Right cardiac atrium (tissue), 5 donors: Measurements from ENCODE around the gene LSM14A. TPM values are rescaled to one million over a fixed set of nuclear protein-coding genes. Genes with fewer than 3 reads are reported as not detected.

ENCODE experiments used
- ATAC-seq, 2 donors: fragments of 200-7000 bp; cut with Tn5 transposase; one replicate each; pipeline versions ENCODE4 v1.8.0 to v1.9.1; 2020; ENCODE audit warnings: moderate library complexity in 2 of 2, mild to moderate bottlenecking in 1 of 2
- DNase-seq, 3 donors: peaks; one replicate each; pipeline ENCODE4 v3.0.0-alpha.2; 2020
- H3K27ac ChIP-seq: one replicate; pipeline ENCODE4 v1.5.1; 2013; ENCODE audit warnings: mild to moderate bottlenecking, low read length, control low read depth, moderate library complexity
- H3K27me3 ChIP-seq: one replicate; pipeline ENCODE4 v1.6.1; 2013; ENCODE audit not compliant: control insufficient read depth, insufficient read depth
- H3K4me1 ChIP-seq: one replicate; pipeline ENCODE4 v1.6.1; 2013; ENCODE audit warnings: low read length; ENCODE audit not compliant: control insufficient read depth, insufficient read depth
- H3K4me3 ChIP-seq: one replicate; pipeline ENCODE4 v1.5.1; 2013; ENCODE audit warnings: low read length, control low read depth
- H3K9me3 ChIP-seq: one replicate; pipeline ENCODE4 v1.6.1; 2013; ENCODE audit warnings: low read length; ENCODE audit not compliant: control insufficient read depth
- WGBS: extraction: QIAGEN DNeasy Blood & Tissue Kit; methylation state at CpG from one replicate; pipeline ENCODE4 v1.1.7; 2013; 5-methylcytosine and 5-hydroxymethylcytosine counted together
- intact Hi-C, 4 donors: fragments of 100-400 bp; cut with DNase I; formaldehyde crosslinking; loops; one replicate each; pipeline versions ENCODE4 v1.11.0 to v1.14.0; 2022 to 2023
- polyA plus RNA-seq: library from polyadenylated mRNA; stranded (reverse); fragments of 200-250 nt; gene quantifications from one replicate; pipeline ENCODE4 v1.2.3, GENCODE V29; 2013
- total RNA-seq, 4 donors: library from RNA; stranded (reverse); fragmentation: NEBNext Ultra II Directional; extraction: Animal tissue kit (Norgen Biotek cat#: 25700); gene quantifications; one replicate each; pipeline ENCODE4 v1.2.1, GENCODE V29; 2021
- donor health status: healthy with polysubstance abuse.
- donor health status: DM: no; HTN: yes; CAD: no.
- donor health status: DM: no; HTN: no; CAD: no.
- donor health status: DM: no; HTN: yes; CAD: no; lungs with severe emphysema.
- donor health status: DM: yes; HTN: yes; CAD: no.

The LSM14A gene
- total and polyA plus RNA-seq, 5 donors: 50.7 to 91.4 (median 78.2) TPM

DNA sequence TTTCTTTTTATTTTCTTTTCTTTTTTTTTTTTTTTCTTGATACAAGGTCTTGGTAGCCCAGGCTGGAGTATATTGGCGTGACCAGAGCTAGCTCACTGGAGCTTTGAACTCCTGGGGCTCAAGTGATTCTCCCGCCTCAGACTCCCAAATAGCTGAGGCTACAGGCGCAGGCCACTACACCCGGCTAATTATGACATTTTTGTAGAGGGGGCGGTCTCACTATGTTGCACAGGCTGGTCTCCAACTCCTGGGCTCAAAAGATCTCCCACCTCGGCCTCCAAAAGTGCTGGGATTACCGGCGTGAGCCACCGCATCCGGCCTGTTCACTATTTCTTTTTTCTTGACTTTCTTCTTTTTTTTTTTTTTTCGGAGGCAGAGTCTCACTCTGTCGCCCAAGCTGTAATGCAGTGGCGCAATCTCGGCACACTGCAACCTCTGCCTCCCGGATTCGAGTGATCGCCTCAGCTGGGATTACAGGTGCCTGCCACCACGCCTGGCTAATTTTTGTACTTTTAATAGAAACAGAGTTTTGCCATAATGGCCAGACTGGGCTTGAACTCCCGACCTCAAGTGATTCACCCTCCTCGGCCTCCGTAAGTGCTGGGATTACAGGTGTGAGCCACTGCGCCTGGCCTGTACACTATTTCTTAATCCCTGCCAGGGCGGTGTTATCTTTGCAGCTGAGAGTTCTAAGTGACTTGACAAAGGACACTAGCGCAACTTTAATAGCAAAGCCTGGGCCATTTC is 37.1 kb upstream of the LSM14A start:
- Histone ChIP-seq H3K27me3 (no peaks in the 10 kb centered on the region), H3K4me1 (no peaks in the 10 kb centered on the region), H3K9me3 (no peaks in the 10 kb centered on the region), H3K27ac (peak overlapping the region; percentile 71), H3K4me3 (peak overlapping the region; percentile 69)
- 88% methylated on average over 24 of the region's 24 CpGs for WGBS
- ATAC-seq: peak; percentile 9 to 30
- intact Hi-C loops: no loop called here
- DNase-seq: no peak

- Histone ChIP-seq H3K4me1 (no peaks in the 10 kb centered on the region), H3K9me3 (no peaks in the 10 kb centered on the region), H3K27me3 (no peaks in the 10 kb centered on the region), H3K27ac (no peak overlapping the region), H3K4me3 (no peak overlapping the region)
- intact Hi-C loops: no loop called here
- DNase-seq: no peak
- no peak for ATAC-seq
- 67% methylated on average over 7 of the region's 7 CpGs for WGBS
Measured at GRCh38 chr19:34135821-34136611, 36.3 kb upstream of the LSM14A start.

- Histone ChIP-seq H3K9me3 (no peaks in the 10 kb centered on the region), H3K4me3 (no peak overlapping the region), H3K4me1 (no peaks in the 10 kb centered on the region), H3K27ac (no peak overlapping the region), H3K27me3 (no peaks in the 10 kb centered on the region)
- no peak for ATAC-seq
- intact Hi-C loops: loop anchor here in 1 of 4 donors (10.0 kb wide), 1 partner anchor 96 kb away; no protein-coding TSS in a partner anchor
- 43% methylated on average over 5 of the region's 5 CpGs for WGBS
- no peak for DNase-seq
Measured at GRCh38 chr19:34141025-34141424, 31.3 kb upstream of the LSM14A start.

DNA sequence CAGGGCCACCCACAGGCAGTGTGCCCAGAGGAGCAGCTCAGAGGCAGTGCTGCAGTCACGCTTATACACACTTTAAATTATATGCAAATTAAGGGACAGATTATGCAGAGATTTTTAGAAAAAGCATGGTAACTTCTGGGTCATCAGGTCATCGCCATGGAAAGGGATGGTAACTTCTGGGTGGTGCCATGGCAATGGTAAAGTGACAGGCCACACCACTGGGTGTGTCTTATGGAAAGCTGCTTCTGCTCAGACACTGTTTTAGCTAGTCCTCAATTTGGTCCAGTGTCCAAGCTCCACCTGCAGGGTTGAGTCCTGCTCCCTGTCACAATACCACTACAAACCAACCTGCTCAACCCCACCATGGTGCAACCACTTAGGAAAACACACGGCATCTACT is 29.9 kb upstream of the LSM14A start:
- no peak for DNase-seq
- Histone ChIP-seq H3K9me3 (no peaks in the 10 kb centered on the region), H3K4me3 (no peak overlapping the region), H3K27me3 (no peaks in the 10 kb centered on the region), H3K4me1 (no peaks in the 10 kb centered on the region), H3K27ac (no peak overlapping the region)
- whole genome bisulfite sequencing: 75% methylated on average over 3 of the region's 3 CpGs
- intact Hi-C loops: loop anchor here in 1 of 4 donors (10.0 kb wide), 1 partner anchor 98 kb away; no protein-coding TSS in a partner anchor
- ATAC-seq: no peak

- Histone ChIP-seq H3K27me3 (no peaks in the 10 kb centered on the region), H3K4me3 (no peak overlapping the region), H3K4me1 (no peaks in the 10 kb centered on the region), H3K9me3 (no peaks in the 10 kb centered on the region), H3K27ac (no peak overlapping the region)
- 13% methylated on average over 7 of the region's 7 CpGs for WGBS
- intact Hi-C loops: loop anchor here (5.0 to 10.0 kb wide), 4 partner anchors 101 to 368 kb away; no protein-coding TSS in a partner anchor
- peak in 1 of 2 donors; percentile 61 for ATAC-seq
- peak in 1 of 3 donors; percentile 29 for DNase-seq
Measured at GRCh38 chr19:34145741-34146202, 26.5 kb upstream of the LSM14A start.

DNA sequence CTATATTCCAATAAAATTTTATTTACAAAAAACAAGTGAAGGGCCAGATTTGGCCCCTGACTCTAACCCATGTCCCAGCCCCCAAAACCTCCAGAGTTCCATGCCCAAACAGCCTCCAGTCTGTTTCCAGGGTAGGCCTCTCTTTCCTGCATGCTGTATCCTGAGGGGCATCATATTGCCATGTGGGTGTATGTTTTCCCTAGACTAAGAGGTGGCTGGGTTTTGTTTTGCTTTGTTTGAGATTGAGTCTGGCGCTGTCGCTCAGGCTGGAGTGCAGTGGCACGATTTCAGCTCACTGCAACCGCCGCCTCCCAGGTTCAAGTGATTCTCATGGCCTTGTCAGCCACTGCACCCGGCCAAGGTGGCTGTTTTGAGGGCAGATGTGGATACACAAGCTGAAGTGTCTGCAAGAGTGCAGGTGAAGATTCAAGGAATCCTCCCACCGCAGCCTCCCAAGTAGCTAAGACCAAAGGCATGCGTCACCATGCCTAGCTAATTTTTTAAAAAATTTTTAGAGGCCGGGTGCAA is 23.6 kb upstream of the LSM14A start:
- WGBS: 82% methylated on average over 9 of the region's 9 CpGs
- Histone ChIP-seq H3K4me1 (no peaks in the 10 kb centered on the region), H3K9me3 (no peaks in the 10 kb centered on the region), H3K27me3 (no peaks in the 10 kb centered on the region), H3K27ac (no peak overlapping the region), H3K4me3 (no peak overlapping the region)
- intact Hi-C loops: loop anchor here (5.0 to 10.0 kb wide), 4 partner anchors 104 to 371 kb away; no protein-coding TSS in a partner anchor
- ATAC-seq: no peak
- DNase-seq: no peak

DNA sequence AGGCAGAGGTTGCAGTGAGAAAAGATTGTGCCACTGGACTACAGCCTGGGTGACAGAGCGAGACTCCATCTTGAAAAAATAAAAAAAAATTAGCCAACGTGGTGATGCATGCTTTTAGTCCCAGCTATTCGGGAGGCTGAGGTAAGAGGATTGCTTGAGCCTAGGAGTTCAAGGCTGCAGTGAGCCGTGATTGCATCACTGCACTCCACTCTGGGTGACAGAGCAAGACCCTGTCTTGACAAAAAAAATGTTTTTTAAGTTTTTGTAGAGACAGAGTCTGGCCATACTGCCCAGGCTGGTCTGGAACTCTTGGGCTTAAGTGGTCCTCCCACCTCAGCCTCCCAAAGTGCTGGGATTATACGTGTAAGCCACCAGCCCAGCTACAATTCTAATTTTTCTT is 22.4 kb upstream of the LSM14A start:
- H3K4me3 ChIP-seq: no peak overlapping the region
- 84% methylated on average over 5 of the region's 5 CpGs for WGBS
- no peaks in the 10 kb centered on the region for H3K9me3 ChIP-seq
- intact Hi-C loops: loop anchor here (5.0 to 10.0 kb wide), 4 partner anchors 105 to 373 kb away; no protein-coding TSS in a partner anchor
- H3K27me3 ChIP-seq: no peaks in the 10 kb centered on the region
- no peak overlapping the region for H3K27ac ChIP-seq
- DNase-seq (no peak), ATAC-seq (no peak)
- no peaks in the 10 kb centered on the region for H3K4me1 ChIP-seq

- DNase-seq: no peak
- H3K27ac ChIP-seq: no peak overlapping the region
- no peak for ATAC-seq
- H3K4me3 ChIP-seq: no peak overlapping the region
- H3K27me3 ChIP-seq: no peaks in the 10 kb centered on the region
- H3K9me3 ChIP-seq: no peaks in the 10 kb centered on the region
- no peaks in the 10 kb centered on the region for H3K4me1 ChIP-seq
- WGBS: 74% methylated on average over 4 of the region's 4 CpGs
- intact Hi-C loops: no loop called here
Measured at GRCh38 chr19:34150558-34150957, 21.7 kb upstream of the LSM14A start.

DNA sequence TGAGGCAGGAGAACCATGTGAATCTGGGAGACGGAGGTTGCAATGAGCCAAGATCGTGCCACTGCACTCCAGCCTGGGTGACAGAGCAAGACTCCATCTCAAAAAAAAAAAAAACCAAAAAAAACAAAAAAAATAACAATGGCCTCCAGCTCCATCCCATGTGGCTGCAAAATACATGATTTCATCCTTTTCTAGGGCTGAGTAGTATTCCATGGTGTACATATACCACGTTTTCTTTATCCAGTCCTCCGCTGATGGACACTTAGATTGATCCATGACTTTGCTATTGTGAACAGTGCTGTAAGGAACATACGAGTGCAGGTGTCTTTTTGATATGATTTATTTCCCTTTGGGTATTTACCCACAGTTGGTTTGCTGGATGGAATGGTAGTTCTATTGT is 20.9 kb upstream of the LSM14A start:
- Histone ChIP-seq H3K27me3 (no peaks in the 10 kb centered on the region), H3K4me3 (no peak overlapping the region), H3K9me3 (no peaks in the 10 kb centered on the region), H3K27ac (no peak overlapping the region), H3K4me1 (no peaks in the 10 kb centered on the region)
- intact Hi-C loops: no loop called here
- 90% methylated on average over 5 of the region's 5 CpGs for WGBS
- ATAC-seq: no peak
- DNase-seq: no peak

- DNase-seq (no peak), ATAC-seq (no peak)
- intact Hi-C loops: no loop called here
- Histone ChIP-seq H3K4me3 (no peak overlapping the region), H3K27ac (no peak overlapping the region), H3K4me1 (no peaks in the 10 kb centered on the region), H3K9me3 (no peaks in the 10 kb centered on the region), H3K27me3 (no peaks in the 10 kb centered on the region)
- 90% methylated on average over 2 of the region's 2 CpGs for WGBS
Measured at GRCh38 chr19:34154401-34154800, 17.9 kb upstream of the LSM14A start.

GRCh38 chr19:34155686-34156085 is 16.6 kb upstream of the LSM14A start:
- ATAC-seq: no peak
- H3K4me1 ChIP-seq: no peaks in the 10 kb centered on the region
- no peak overlapping the region for H3K27ac ChIP-seq
- intact Hi-C loops: no loop called here
- no peak for DNase-seq
- WGBS: 87% methylated on average over 5 of the region's 5 CpGs
- H3K4me3 ChIP-seq: no peak overlapping the region
- H3K27me3 ChIP-seq: no peaks in the 10 kb centered on the region
- H3K9me3 ChIP-seq: no peaks in the 10 kb centered on the region
